ENCODE results near the gene PDE4D.

DNA sequence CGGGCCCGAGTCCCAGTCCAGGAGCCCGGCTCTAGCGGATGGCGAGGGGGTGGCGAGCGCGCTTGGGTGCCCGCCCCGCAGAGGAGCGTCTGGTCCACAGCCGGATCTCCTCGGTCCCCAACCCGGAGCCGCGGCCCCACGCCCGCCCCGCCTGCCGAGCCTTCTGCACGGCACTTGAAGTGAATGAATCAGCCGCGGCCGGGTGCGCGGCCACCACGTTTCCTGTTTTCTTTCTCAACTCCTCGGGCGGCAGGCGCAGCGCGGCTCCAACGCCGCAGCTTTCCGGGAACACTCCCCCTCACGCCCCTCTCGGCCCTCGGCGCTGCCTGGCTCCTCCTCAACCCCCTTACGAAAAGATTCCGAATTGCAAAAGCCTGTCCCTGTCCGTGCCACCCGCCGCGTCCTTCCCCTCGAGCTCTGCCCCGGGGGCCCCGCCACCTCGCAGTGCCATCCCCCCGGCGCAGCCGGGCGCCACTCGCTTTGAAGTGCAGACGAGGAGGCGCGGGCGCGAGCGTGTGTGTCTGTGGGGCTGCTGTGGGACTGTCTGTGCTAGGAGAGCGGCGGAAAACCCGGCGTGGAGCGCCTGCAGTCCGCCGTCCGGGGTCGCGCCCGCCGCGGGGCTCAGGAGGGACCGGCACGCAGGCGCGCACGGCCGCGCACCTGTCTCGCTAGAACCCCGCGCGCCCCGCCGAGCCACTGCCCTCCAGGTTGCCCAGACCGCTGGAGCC lies 854.1 kb downstream of the PDE4D start:
- TF ChIP-seq EZH2phosphoT487 (IDR thresholded peaks at IDR 0.05), result peak; percentile 72
- TF ChIP-seq, protein P1, sequence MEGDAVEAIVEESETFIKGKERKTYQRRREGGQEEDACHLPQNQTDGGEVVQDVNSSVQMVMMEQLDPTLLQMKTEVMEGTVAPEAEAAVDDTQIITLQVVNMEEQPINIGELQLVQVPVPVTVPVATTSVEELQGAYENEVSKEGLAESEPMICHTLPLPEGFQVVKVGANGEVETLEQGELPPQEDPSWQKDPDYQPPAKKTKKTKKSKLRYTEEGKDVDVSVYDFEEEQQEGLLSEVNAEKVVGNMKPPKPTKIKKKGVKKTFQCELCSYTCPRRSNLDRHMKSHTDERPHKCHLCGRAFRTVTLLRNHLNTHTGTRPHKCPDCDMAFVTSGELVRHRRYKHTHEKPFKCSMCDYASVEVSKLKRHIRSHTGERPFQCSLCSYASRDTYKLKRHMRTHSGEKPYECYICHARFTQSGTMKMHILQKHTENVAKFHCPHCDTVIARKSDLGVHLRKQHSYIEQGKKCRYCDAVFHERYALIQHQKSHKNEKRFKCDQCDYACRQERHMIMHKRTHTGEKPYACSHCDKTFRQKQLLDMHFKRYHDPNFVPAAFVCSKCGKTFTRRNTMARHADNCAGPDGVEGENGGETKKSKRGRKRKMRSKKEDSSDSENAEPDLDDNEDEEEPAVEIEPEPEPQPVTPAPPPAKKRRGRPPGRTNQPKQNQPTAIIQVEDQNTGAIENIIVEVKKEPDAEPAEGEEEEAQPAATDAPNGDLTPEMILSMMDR (IDR thresholded peaks at IDR 0.05), result no peak

Measured in neural progenitor cell (in vitro differentiated cells).